ENCODE measurements around the gene SMYD3.

Gene SMYD3

GRCh38 chr1:246301553-246302250 is 205.4 kb downstream of the SMYD3 start:
- peaks cover 11% of the 10 kb centered on the region for H3K4me1 ChIP-seq (ENCODE audit: control insufficient read depth, insufficient read depth, low read length)
- no peaks in the 10 kb centered on the region for H3K27me3 ChIP-seq (replicated peaks; ENCODE audit: control insufficient read depth, insufficient read depth, low read length)
- H3K9ac ChIP-seq (ENCODE audit: low read length) = no peak overlapping the region
- H3K36me3 ChIP-seq (ENCODE audit: control insufficient read depth, insufficient read depth, low read length, severe bottlenecking) = no peaks in the 10 kb centered on the region
- no peaks in the 10 kb centered on the region for H3K9me3 ChIP-seq (ENCODE audit: control insufficient read depth, low read length)
- DNase-seq (ENCODE audit: low read depth) = peak; percentile 55
- peak overlapping the region; percentile 10 for H3K4me3 ChIP-seq (ENCODE audit: low read length)

- Histone ChIP-seq H3K36me3 (ENCODE audit: control insufficient read depth, insufficient read depth, low read length, severe bottlenecking) (no peaks in the 10 kb centered on the region), H3K9ac (ENCODE audit: low read length) (no peak overlapping the region), H3K4me3 (ENCODE audit: low read length) (no peak overlapping the region), H3K9me3 (ENCODE audit: control insufficient read depth, low read length) (no peaks in the 10 kb centered on the region), H3K27me3 (replicated peaks; ENCODE audit: control insufficient read depth, insufficient read depth, low read length) (no peaks in the 10 kb centered on the region), H3K4me1 (ENCODE audit: control insufficient read depth, insufficient read depth, low read length) (peaks cover 11% of the 10 kb centered on the region)
- DNase-seq (ENCODE audit: low read depth) = no peak
These were observed 206.2 kb downstream of the SMYD3 start for GRCh38 chr1:246300626-246301549.

GRCh38 chr1:246297279-246298265 is 209.5 kb downstream of the SMYD3 start:
- no peak for DNase-seq (ENCODE audit: low read depth)

GRCh38 chr1:246295968-246296367 is 211.1 kb downstream of the SMYD3 start:
- Histone ChIP-seq H3K9me3 (ENCODE audit: control insufficient read depth, low read length) (no peaks in the 10 kb centered on the region), H3K4me3 (ENCODE audit: low read length) (no peak overlapping the region), H3K27me3 (replicated peaks; ENCODE audit: control insufficient read depth, insufficient read depth, low read length) (no peaks in the 10 kb centered on the region), H3K4me1 (ENCODE audit: control insufficient read depth, insufficient read depth, low read length) (no peaks in the 10 kb centered on the region), H3K9ac (ENCODE audit: low read length) (no peak overlapping the region), H3K36me3 (ENCODE audit: control insufficient read depth, insufficient read depth, low read length, severe bottlenecking) (no peaks in the 10 kb centered on the region)
- DNase-seq (ENCODE audit: low read depth) = no peak

More at GRCh38 chr1:246297279-246298265, 209.5 kb downstream of the SMYD3 start:
- Histone ChIP-seq H3K36me3 (ENCODE audit: control insufficient read depth, insufficient read depth, low read length, severe bottlenecking) (no peaks in the 10 kb centered on the region), H3K4me3 (ENCODE audit: low read length) (no peak overlapping the region), H3K27me3 (replicated peaks; ENCODE audit: control insufficient read depth, insufficient read depth, low read length) (no peaks in the 10 kb centered on the region), H3K9ac (ENCODE audit: low read length) (no peak overlapping the region), H3K4me1 (ENCODE audit: control insufficient read depth, insufficient read depth, low read length) (peaks cover 11% of the 10 kb centered on the region), H3K9me3 (ENCODE audit: control insufficient read depth, low read length) (no peaks in the 10 kb centered on the region)

- Histone ChIP-seq H3K9me3 (ENCODE audit: control insufficient read depth, low read length) (no peaks in the 10 kb centered on the region), H3K27me3 (replicated peaks; ENCODE audit: control insufficient read depth, insufficient read depth, low read length) (no peaks in the 10 kb centered on the region), H3K36me3 (ENCODE audit: control insufficient read depth, insufficient read depth, low read length, severe bottlenecking) (no peaks in the 10 kb centered on the region), H3K9ac (ENCODE audit: low read length) (no peak overlapping the region), H3K4me3 (ENCODE audit: low read length) (no peak overlapping the region), H3K4me1 (ENCODE audit: control insufficient read depth, insufficient read depth, low read length) (no peaks in the 10 kb centered on the region)
- DNase-seq (ENCODE audit: low read depth) = peak; percentile 30
These were observed 211.7 kb downstream of the SMYD3 start for GRCh38 chr1:246295340-246295739.

- no peaks in the 10 kb centered on the region for H3K4me1 ChIP-seq (ENCODE audit: control insufficient read depth, insufficient read depth, low read length)
- no peaks in the 10 kb centered on the region for H3K9me3 ChIP-seq (ENCODE audit: control insufficient read depth, low read length)
- DNase-seq (ENCODE audit: low read depth) = no peak
- no peaks in the 10 kb centered on the region for H3K27me3 ChIP-seq (replicated peaks; ENCODE audit: control insufficient read depth, insufficient read depth, low read length)
- no peak overlapping the region for H3K4me3 ChIP-seq (ENCODE audit: low read length)
- no peak overlapping the region for H3K9ac ChIP-seq (ENCODE audit: low read length)
- H3K36me3 ChIP-seq (ENCODE audit: control insufficient read depth, insufficient read depth, low read length, severe bottlenecking) = no peaks in the 10 kb centered on the region
These were observed 212.8 kb downstream of the SMYD3 start for GRCh38 chr1:246294263-246294662.

- Histone ChIP-seq H3K27me3 (replicated peaks; ENCODE audit: control insufficient read depth, insufficient read depth, low read length) (no peaks in the 10 kb centered on the region), H3K36me3 (ENCODE audit: control insufficient read depth, insufficient read depth, low read length, severe bottlenecking) (no peaks in the 10 kb centered on the region), H3K4me1 (ENCODE audit: control insufficient read depth, insufficient read depth, low read length) (no peaks in the 10 kb centered on the region), H3K9me3 (ENCODE audit: control insufficient read depth, low read length) (no peaks in the 10 kb centered on the region), H3K9ac (ENCODE audit: low read length) (no peak overlapping the region), H3K4me3 (ENCODE audit: low read length) (no peak overlapping the region)
- no peak for DNase-seq (ENCODE audit: low read depth)
These were observed 213.5 kb downstream of the SMYD3 start for GRCh38 chr1:246293366-246294121.

GRCh38 chr1:246292571-246292970 is 214.5 kb downstream of the SMYD3 start:
- no peaks in the 10 kb centered on the region for H3K27me3 ChIP-seq (replicated peaks; ENCODE audit: control insufficient read depth, insufficient read depth, low read length)
- no peak for DNase-seq (ENCODE audit: low read depth)
- no peaks in the 10 kb centered on the region for H3K36me3 ChIP-seq (ENCODE audit: control insufficient read depth, insufficient read depth, low read length, severe bottlenecking)
- H3K4me3 ChIP-seq (ENCODE audit: low read length) = no peak overlapping the region
- H3K9me3 ChIP-seq (ENCODE audit: control insufficient read depth, low read length) = no peaks in the 10 kb centered on the region
- H3K4me1 ChIP-seq (ENCODE audit: control insufficient read depth, insufficient read depth, low read length) = no peaks in the 10 kb centered on the region
- H3K9ac ChIP-seq (ENCODE audit: low read length) = no peak overlapping the region

- no peaks in the 10 kb centered on the region for H3K36me3 ChIP-seq (ENCODE audit: control insufficient read depth, insufficient read depth, low read length, severe bottlenecking)
- H3K27me3 ChIP-seq (replicated peaks; ENCODE audit: control insufficient read depth, insufficient read depth, low read length) = no peaks in the 10 kb centered on the region
- no peak for DNase-seq (ENCODE audit: low read depth)
- no peak overlapping the region for H3K4me3 ChIP-seq (ENCODE audit: low read length)
- no peaks in the 10 kb centered on the region for H3K4me1 ChIP-seq (ENCODE audit: control insufficient read depth, insufficient read depth, low read length)
- no peaks in the 10 kb centered on the region for H3K9me3 ChIP-seq (ENCODE audit: control insufficient read depth, low read length)
- no peak overlapping the region for H3K9ac ChIP-seq (ENCODE audit: low read length)
These were observed 216.0 kb downstream of the SMYD3 start for GRCh38 chr1:246291127-246291526.

GRCh38 chr1:246283771-246284410 is 223.2 kb downstream of the SMYD3 start:
- H3K36me3 ChIP-seq (ENCODE audit: control insufficient read depth, insufficient read depth, low read length, severe bottlenecking) = no peaks in the 10 kb centered on the region
- H3K9me3 ChIP-seq (ENCODE audit: control insufficient read depth, low read length) = no peaks in the 10 kb centered on the region
- DNase-seq (ENCODE audit: low read depth) = no peak
- H3K4me3 ChIP-seq (ENCODE audit: low read length) = no peak overlapping the region
- H3K27me3 ChIP-seq (replicated peaks; ENCODE audit: control insufficient read depth, insufficient read depth, low read length) = no peaks in the 10 kb centered on the region
- H3K9ac ChIP-seq (ENCODE audit: low read length) = no peak overlapping the region
- H3K4me1 ChIP-seq (ENCODE audit: control insufficient read depth, insufficient read depth, low read length) = no peaks in the 10 kb centered on the region

All from adipocyte (in vitro differentiated cells).